OCI-LY3 (cell line): ENCODE measurements around the gene WWTR1.

ENCODE experiments used
- H2AFZ ChIP-seq: fragments of 200-600, 300-600 bp; shearing (Covaris generic); 2 replicates; pipeline ENCODE4 v1.6.0; 2014; ENCODE audit warnings: antibody characterized with exemption, low read depth, low read length
- H3K27ac ChIP-seq: fragments of 200-600, 300-600 bp; sonication (generic); 2 replicates; pipeline ENCODE4 v1.5.1; 2014; ENCODE audit warnings: mild to moderate bottlenecking, low read length, moderate library complexity, mixed read lengths
- H3K27me3 ChIP-seq: fragments of 200-600, 300-600 bp; sonication (generic); 2 replicates; pipeline ENCODE4 v1.6.1; 2014; ENCODE audit warnings: low read depth, low read length, mixed read lengths
- H3K36me3 ChIP-seq: fragments of 200-600, 300-600 bp; sonication (generic); replicated peaks from 2 replicates; pipeline ENCODE3; 2014; ENCODE audit warnings: low read depth, low read length, mixed read lengths
- H3K4me1 ChIP-seq: fragments of 300-600, 200-600 bp; sonication (generic); 2 replicates; pipeline ENCODE4 v1.6.1; 2014; ENCODE audit warnings: low read length, mixed read lengths
- H3K4me2 ChIP-seq: fragments of 200-600, 300-600 bp; sonication (generic); 2 replicates; pipeline ENCODE4 v1.6.1; 2014; ENCODE audit warnings: low read length, mixed read lengths
- H3K4me3 ChIP-seq: fragments of 300-600, 200-600 bp; sonication (generic); 2 replicates; pipeline ENCODE4 v1.5.1; 2014; ENCODE audit warnings: antibody characterized with exemption, mild to moderate bottlenecking, low read length, moderate library complexity
- H3K79me2 ChIP-seq: fragments of 300-600, 200-600 bp; shearing (Covaris generic); 2 replicates; pipeline ENCODE4 v1.6.1; 2014; ENCODE audit warnings: mild to moderate bottlenecking, low read length, mixed read lengths
- H3K9ac ChIP-seq: fragments of 300-600, 200-600 bp; shearing (Covaris generic); 2 replicates; pipeline ENCODE4 v1.6.0; 2014; ENCODE audit warnings: mild to moderate bottlenecking, low read length, moderate library complexity
- H3K9me3 ChIP-seq: fragments of 200-600, 300-600 bp; shearing (Covaris generic); 2 replicates; pipeline ENCODE4 v1.6.1; 2014; ENCODE audit warnings: low read length, mixed read lengths; ENCODE audit not compliant: insufficient read depth
- H4K20me1 ChIP-seq: fragments of 200-600, 300-600 bp; sonication (generic); 2 replicates; pipeline ENCODE4 v1.6.1; 2016; ENCODE audit warnings: low read length, mixed read lengths; ENCODE audit not compliant: insufficient read depth
- CTCF ChIP-seq: fragments of 200-600, 300-600 bp; sonication (generic); IDR thresholded peaks from 2 replicates; pipeline ENCODE4 v1.5.1; 2014; ENCODE audit warnings: antibody characterized with exemption, low read length, low read depth
- EZH2phosphoT487 ChIP-seq: fragments of 200-600 bp; shearing (Covaris generic); IDR thresholded peaks from 2 replicates; pipeline ENCODE4 v1.6.1; 2018; ENCODE audit warnings: antibody characterized with exemption, mixed run types, low read depth

WWTR1 gene

GRCh38 chr3:149653564-149653963 lies 4.3 kb downstream of the WWTR1 start:
- Histone ChIP-seq H3K4me3 (no peak overlapping the region), H4K20me1 (no peaks in the 10 kb centered on the region), H3K79me2 (no peaks in the 10 kb centered on the region), H3K27ac (no peak overlapping the region), H3K9me3 (no peaks in the 10 kb centered on the region), H3K27me3 (peaks cover 8% of the 10 kb centered on the region), H3K4me2 (no peak overlapping the region), H3K36me3 (no peaks in the 10 kb centered on the region), H3K4me1 (peaks cover 6% of the 10 kb centered on the region), H3K9ac (no peak overlapping the region), H2AFZ (no peak overlapping the region)
- TF ChIP-seq CTCF: no peak
- TF ChIP-seq EZH2phosphoT487: no peak

DNA sequence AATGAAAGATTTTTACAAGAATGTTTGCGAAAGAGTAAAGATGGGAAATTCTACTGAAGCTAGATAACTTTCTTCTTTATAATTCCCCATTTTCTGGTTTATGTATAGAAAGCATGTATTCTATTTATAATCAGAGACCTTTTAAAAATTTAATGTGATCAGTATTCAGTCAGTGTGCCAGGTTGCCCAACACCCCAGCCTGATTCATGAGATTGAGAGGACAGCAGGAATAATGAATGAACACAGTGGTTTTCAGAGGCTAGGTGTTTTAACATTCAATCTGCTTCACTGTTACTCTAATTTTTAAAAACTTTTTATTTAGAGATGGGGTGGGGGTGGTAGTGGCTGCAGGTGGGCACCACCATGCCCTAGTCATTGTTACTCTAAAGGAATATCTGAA lies 4.7 kb downstream of the WWTR1 start:
- Histone ChIP-seq H3K9ac (no peak overlapping the region), H3K36me3 (no peaks in the 10 kb centered on the region), H4K20me1 (no peaks in the 10 kb centered on the region), H3K27me3 (peaks cover 8% of the 10 kb centered on the region), H3K9me3 (no peaks in the 10 kb centered on the region), H3K4me2 (no peak overlapping the region), H3K4me1 (peaks cover 2% of the 10 kb centered on the region), H3K4me3 (no peak overlapping the region), H3K79me2 (no peaks in the 10 kb centered on the region), H2AFZ (no peak overlapping the region), H3K27ac (no peak overlapping the region)
- no peak for TF ChIP-seq EZH2phosphoT487
- no peak for TF ChIP-seq CTCF

- peaks cover 15% of the 10 kb centered on the region for H3K4me1 ChIP-seq
- no peak overlapping the region for H3K4me3 ChIP-seq
- no peak overlapping the region for H3K4me2 ChIP-seq
- TF ChIP-seq EZH2phosphoT487 (no peak), CTCF (no peak)
- no peaks in the 10 kb centered on the region for H3K9me3 ChIP-seq
- H3K27me3 ChIP-seq: peaks cover 16% of the 10 kb centered on the region
- H2AFZ ChIP-seq: no peak overlapping the region
- no peak overlapping the region for H3K27ac ChIP-seq
- H4K20me1 ChIP-seq: no peaks in the 10 kb centered on the region
- no peaks in the 10 kb centered on the region for H3K79me2 ChIP-seq
- no peak overlapping the region for H3K9ac ChIP-seq
- no peaks in the 10 kb centered on the region for H3K36me3 ChIP-seq
These were observed 7.0 kb downstream of the WWTR1 start for GRCh38 chr3:149650828-149651227.

DNA sequence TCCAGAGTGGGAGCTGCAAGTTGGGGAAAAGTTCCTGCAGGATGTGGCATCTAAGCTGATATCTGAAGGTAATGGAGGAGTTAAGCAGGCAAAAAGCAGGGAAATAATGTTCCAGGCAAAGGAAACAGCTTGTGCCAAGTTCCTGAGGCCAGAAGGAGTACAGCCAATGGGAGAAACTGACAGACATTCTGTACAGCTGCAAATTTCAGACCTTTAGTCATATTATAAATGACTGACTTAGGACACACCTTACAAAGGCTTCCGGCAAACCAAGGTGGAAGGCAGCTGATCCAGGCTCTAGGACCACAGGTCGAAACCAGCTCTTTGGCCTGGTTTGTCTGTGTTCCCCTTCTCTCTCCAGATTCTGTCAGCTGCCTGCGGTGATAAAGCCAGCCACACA lies 9.3 kb downstream of the WWTR1 start:
- H4K20me1 ChIP-seq: no peaks in the 10 kb centered on the region
- H3K79me2 ChIP-seq: no peaks in the 10 kb centered on the region

More for the DNA sequence above, 9.3 kb downstream of the WWTR1 start:
- H3K9ac ChIP-seq: no peak overlapping the region
- peaks cover 15% of the 10 kb centered on the region for H3K4me1 ChIP-seq
- H3K27me3 ChIP-seq: peaks cover 16% of the 10 kb centered on the region
- no peak for TF ChIP-seq CTCF
- TF ChIP-seq EZH2phosphoT487: no peak
- H2AFZ ChIP-seq: no peak overlapping the region
- no peak overlapping the region for H3K4me3 ChIP-seq
- H3K4me2 ChIP-seq: no peak overlapping the region
- no peak overlapping the region for H3K27ac ChIP-seq
- no peaks in the 10 kb centered on the region for H3K36me3 ChIP-seq
- no peaks in the 10 kb centered on the region for H3K9me3 ChIP-seq
